Ascending aorta (tissue), 2 donors: ENCODE data around the gene GZMM. TPM values are rescaled to one million over a fixed set of nuclear protein-coding genes. Genes with fewer than 3 reads are reported as not detected.

Experiments
- DNase-seq, 2 donors: peaks; one replicate each; pipeline ENCODE4 v3.0.0-alpha.2; 2019; ENCODE audit warnings: low spot score in 2 of 2
- H3K27ac ChIP-seq, 2 donors: fragments of 200-600 bp; sonication (generic); one replicate each; pipeline ENCODE4 v1.5.1; 2016 to 2017; ENCODE audit warnings: mild to moderate bottlenecking in 1 of 2
- H3K27me3 ChIP-seq: fragments of 200-600 bp; sonication (generic); one replicate; pipeline ENCODE4 v1.5.1; 2017
- H3K36me3 ChIP-seq, 2 donors: fragments of 200-600 bp; sonication (generic); one replicate each; pipeline ENCODE4 v1.5.1; 2016
- H3K4me1 ChIP-seq, 2 donors: fragments of 200-600 bp; sonication (generic); one replicate each; pipeline ENCODE4 v1.5.1; 2016 to 2017; ENCODE audit warnings: mild to moderate bottlenecking in 1 of 2
- H3K4me3 ChIP-seq, 2 donors: fragments of 200-600 bp; sonication (generic); one replicate each; pipeline ENCODE4 v1.5.1; 2016 to 2017; ENCODE audit warnings: mild to moderate bottlenecking in 1 of 2
- H3K9me3 ChIP-seq, 2 donors: fragments of 200-600 bp; sonication (generic); one replicate each; pipeline ENCODE4 v1.5.1; 2016
- CTCF ChIP-seq, 3 experiments: fragments of 200-600 bp in 2 of 3; fragments of 450-650 bp in 1 of 3; sonication (generic) in 2 of 3; IDR thresholded peaks; one replicate each; pipeline ENCODE4 v1.5.1; 2016 to 2019; ENCODE audit warnings: antibody characterized with exemption in 3 of 3, mild to moderate bottlenecking in 1 of 3, moderate library complexity in 1 of 3
- intact Hi-C: fragments of 100-400 bp; cut with DNase I; formaldehyde crosslinking; loops from one replicate; pipeline ENCODE4 v1.15.1; 2023
- total RNA-seq: library from RNA; depleted of rRNA; stranded (reverse); fragments of >200 nt; gene quantifications from one replicate; pipeline ENCODE4 v1.1.0, GENCODE V29; 2016

Gene GZMM
- total RNA-seq, 1 donor from 2014 or later: not detected

DNA sequence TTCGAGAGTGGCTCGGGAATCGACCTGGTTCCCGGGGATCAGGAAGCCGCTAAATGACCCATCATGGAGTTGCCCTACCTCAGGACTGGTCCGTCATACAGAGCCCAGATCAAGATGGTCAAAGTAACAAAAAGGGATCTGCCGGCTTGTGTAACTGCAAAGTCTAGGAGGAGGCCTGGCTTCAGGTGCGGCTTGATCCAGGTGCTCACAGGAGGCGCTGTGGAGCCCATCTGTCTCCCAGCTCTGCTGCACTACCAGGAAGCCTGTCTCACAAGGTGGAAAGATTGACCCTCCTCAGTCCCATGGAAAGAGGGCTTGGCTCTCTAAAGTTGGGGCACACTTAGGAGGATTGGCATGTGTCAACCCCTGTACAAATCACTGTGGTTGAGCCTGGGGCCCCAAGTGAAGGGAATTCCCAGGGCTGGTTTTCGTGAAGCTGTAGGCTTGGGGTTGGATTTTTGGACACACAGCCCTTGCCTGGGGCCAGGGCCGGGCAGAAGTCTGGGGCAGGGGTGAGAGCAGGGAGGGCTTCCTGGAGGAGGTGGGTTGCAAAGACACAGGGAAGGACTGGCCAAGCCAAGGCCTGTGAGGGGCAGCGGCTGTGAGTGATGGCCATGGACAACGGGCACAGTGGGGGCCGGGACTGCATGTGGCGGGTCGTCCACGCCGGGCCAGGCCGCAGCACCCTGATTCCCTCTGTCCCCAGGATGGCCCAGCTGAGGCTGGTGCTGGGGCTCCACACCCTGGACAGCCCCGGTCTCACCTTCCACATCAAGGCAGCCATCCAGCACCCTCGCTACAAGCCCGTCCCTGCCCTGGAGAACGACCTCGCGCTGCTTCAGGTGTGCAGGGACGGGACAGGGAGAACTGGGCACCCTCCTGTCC lies 4.2 kb downstream of the GZMM start:
- H3K27me3 ChIP-seq: no peaks in the 10 kb centered on the region
- DNase-seq: no peak
- intact Hi-C loops: no loop called here
- no peaks in the 10 kb centered on the region for H3K36me3 ChIP-seq
- TF ChIP-seq CTCF (IDR thresholded peaks at IDR 0.05): no peak
- no peak overlapping the region for H3K27ac ChIP-seq
- no peaks in the 10 kb centered on the region for H3K4me1 ChIP-seq
- no peaks in the 10 kb centered on the region for H3K9me3 ChIP-seq
- no peak overlapping the region for H3K4me3 ChIP-seq

DNA sequence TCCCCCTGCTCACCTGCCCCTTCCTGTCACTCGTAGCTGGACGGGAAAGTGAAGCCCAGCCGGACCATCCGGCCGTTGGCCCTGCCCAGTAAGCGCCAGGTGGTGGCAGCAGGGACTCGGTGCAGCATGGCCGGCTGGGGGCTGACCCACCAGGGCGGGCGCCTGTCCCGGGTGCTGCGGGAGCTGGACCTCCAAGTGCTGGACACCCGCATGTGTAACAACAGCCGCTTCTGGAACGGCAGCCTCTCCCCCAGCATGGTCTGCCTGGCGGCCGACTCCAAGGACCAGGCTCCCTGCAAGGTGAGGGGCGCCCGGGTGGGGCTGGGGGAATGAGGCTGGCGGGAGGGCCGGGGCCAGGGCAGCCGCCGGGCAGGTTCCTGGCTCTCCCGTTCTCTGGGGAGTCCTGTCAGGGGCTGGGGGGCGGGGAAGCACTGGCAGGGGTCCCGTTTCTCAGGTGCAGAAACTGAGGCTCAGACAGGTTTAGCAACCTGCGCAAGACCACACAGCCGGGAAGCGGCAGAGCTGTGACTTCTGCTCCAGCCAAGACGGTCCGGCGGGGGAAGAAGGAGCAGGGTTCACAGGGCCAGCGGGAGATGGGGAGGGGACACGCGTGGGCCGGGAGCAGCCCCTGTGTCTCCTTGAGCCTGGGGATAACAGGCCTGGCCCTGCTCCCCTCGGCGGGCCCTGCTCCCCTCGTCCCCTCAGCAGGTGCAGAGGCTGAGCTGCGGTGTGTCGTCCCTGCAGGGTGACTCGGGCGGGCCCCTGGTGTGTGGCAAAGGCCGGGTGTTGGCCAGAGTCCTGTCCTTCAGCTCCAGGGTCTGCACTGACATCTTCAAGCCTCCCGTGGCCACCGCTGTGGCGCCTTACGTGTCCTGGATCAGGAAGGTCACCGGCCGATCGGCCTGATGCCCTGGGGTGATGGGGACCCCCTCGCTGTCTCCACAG lies 5.3 kb downstream of the GZMM start:
- Histone ChIP-seq H3K4me1 (no peaks in the 10 kb centered on the region), H3K27me3 (no peaks in the 10 kb centered on the region), H3K9me3 (no peaks in the 10 kb centered on the region), H3K4me3 (no peak overlapping the region), H3K36me3 (no peaks in the 10 kb centered on the region), H3K27ac (no peak overlapping the region)
- no peak for DNase-seq
- intact Hi-C loops: no loop called here
- no peak for TF ChIP-seq CTCF (IDR thresholded peaks at IDR 0.05)

GRCh38 chr19:554817-555216 lies 11.0 kb downstream of the GZMM start:
- H3K4me1 ChIP-seq: no peaks in the 10 kb centered on the region
- intact Hi-C loops: no loop called here
- TF ChIP-seq CTCF (IDR thresholded peaks at IDR 0.05): no peak

GRCh38 chr19:555474-555808 lies 11.6 kb downstream of the GZMM start:
- H3K4me1 ChIP-seq: no peaks in the 10 kb centered on the region
- intact Hi-C loops: no loop called here
- no peak overlapping the region for H3K4me3 ChIP-seq

More at GRCh38 chr19:554817-555216, 11.0 kb downstream of the GZMM start:
- H3K27ac ChIP-seq: no peak overlapping the region
- no peaks in the 10 kb centered on the region for H3K9me3 ChIP-seq
- no peaks in the 10 kb centered on the region for H3K36me3 ChIP-seq
- no peak for DNase-seq
- H3K27me3 ChIP-seq: peaks cover 5% of the 10 kb centered on the region
- H3K4me3 ChIP-seq: no peak overlapping the region

More at GRCh38 chr19:555474-555808, 11.6 kb downstream of the GZMM start:
- Histone ChIP-seq H3K9me3 (no peaks in the 10 kb centered on the region), H3K27ac (no peak overlapping the region), H3K27me3 (peaks cover 5% of the 10 kb centered on the region), H3K36me3 (no peaks in the 10 kb centered on the region)
- DNase-seq: no peak
- TF ChIP-seq CTCF (IDR thresholded peaks at IDR 0.05): no peak
